Cardiac fibroblast (primary cell): ENCODE data around the gene SMIM32.
A peak's percentile ranks its signal among the peaks of the same experiment; 100 is the strongest.

ENCODE experiments used
- DNase-seq, 2 donors: peaks; one replicate each; pipeline versions ENCODE4 v3.0.0 to v3.0.0-alpha.2; 2010; ENCODE audit warnings: low read depth in 2 of 2
- H3K4me3 ChIP-seq, 2 donors: replicated peaks in 1 of 2; 1 replicate in 1 of 2; 2 replicates in 1 of 2; pipeline ENCODE4 v1.5.1; 2011; ENCODE audit warnings: low read depth in 2 of 2, low read length in 2 of 2, mild to moderate bottlenecking in 2 of 2, moderate library complexity in 1 of 2
- CTCF ChIP-seq: IDR thresholded peaks from one replicate; pipeline ENCODE4 v1.5.1; 2011; ENCODE audit warnings: low read depth, mild to moderate bottlenecking, low read length, inconsistent platforms

The SMIM32 gene

GRCh38 chr5:136216230-136216629 lies 23.3 kb upstream of the SMIM32 start:
- H3K4me3 ChIP-seq = no peak overlapping the region
- TF ChIP-seq CTCF = no peak
- no peak for DNase-seq

- TF ChIP-seq CTCF = no peak
- H3K4me3 ChIP-seq = no peak overlapping the region
- no peak for DNase-seq
These were observed 22.9 kb upstream of the SMIM32 start for GRCh38 chr5:136215812-136216211.

GRCh38 chr5:136213919-136214493 lies 21.0 kb upstream of the SMIM32 start:
- no peak for DNase-seq
- no peak for TF ChIP-seq CTCF
- H3K4me3 ChIP-seq = no peak overlapping the region

GRCh38 chr5:136212252-136212721 lies 19.3 kb upstream of the SMIM32 start:
- peak; percentile 92 for TF ChIP-seq CTCF
- DNase-seq = peak; percentile 63 to 65
- H3K4me3 ChIP-seq = no peak overlapping the region

- no peak for TF ChIP-seq CTCF
- DNase-seq = no peak
- H3K4me3 ChIP-seq = no peak overlapping the region
These were observed 18.5 kb upstream of the SMIM32 start for GRCh38 chr5:136211282-136212040.

GRCh38 chr5:136210259-136210658 lies 17.3 kb upstream of the SMIM32 start:
- peak; percentile 16 to 18 for DNase-seq
- TF ChIP-seq CTCF = no peak
- no peak overlapping the region for H3K4me3 ChIP-seq
